ENCODE measurements around the gene HMBS. TPM values are rescaled to one million over a fixed set of nuclear protein-coding genes. Genes with fewer than 3 reads are reported as not detected.
A peak's percentile ranks its signal among the peaks of the same experiment; 100 is the strongest.
"Not testable (repeated sequence)": the region's sequence is repeated elsewhere in the genome, so short reads cannot be mapped to it uniquely, and the experiment has no call there.

The HMBS gene
- total RNA-seq, 1 donor from 2014 or later: 14.7 TPM

GRCh38 chr11:119095066-119095880, 10.6 kb downstream of the HMBS start:
- intact Hi-C loops (cut with DNase I): no loop called here
- DNase-seq (ENCODE audit: low spot score): peak; percentile 99

GRCh38 chr11:119099711-119100110, 15.0 kb downstream of the HMBS start:
- intact Hi-C loops (cut with DNase I): loop anchor here (2.0 kb wide), 1 partner anchor 15 kb away; the partner anchor contains the start of gene HMBS
- no peak for DNase-seq (ENCODE audit: low spot score)

GRCh38 chr11:119100246-119100970, 15.7 kb downstream of the HMBS start:
- DNase-seq (ENCODE audit: low spot score): no peak
- intact Hi-C loops (cut with DNase I): loop anchor here (2.0 kb wide), 1 partner anchor 16 kb away; the partner anchor contains the start of gene HMBS

- intact Hi-C loops (cut with DNase I): loop anchor here (2.0 kb wide), 1 partner anchor 16 kb away; the partner anchor contains the start of gene HMBS
- DNase-seq (ENCODE audit: low spot score): no peak
Observed at GRCh38 chr11:119100994-119101758, 16.5 kb downstream of the HMBS start.

GRCh38 chr11:119101759-119102423, 17.2 kb downstream of the HMBS start, which contains the start of gene DPAGT1:
Gene DPAGT1 (minus strand): TSS chr11:119101853. CDS start chr11:119101655, 198 bp downstream.
- DNase-seq (ENCODE audit: low spot score): peak; percentile 94
- intact Hi-C loops (cut with DNase I): loop anchor here (2.0 kb wide), 2 partner anchors 17 to 19 kb away; partner anchors contain the start of genes HINFP and HMBS

GRCh38 chr11:119103161-119103664, 18.5 kb downstream of the HMBS start:
- intact Hi-C loops (cut with DNase I): loop anchor here (2.0 kb wide), 1 partner anchor 18 kb away; the partner anchor contains the start of gene HINFP

GRCh38 chr11:119103793-119104192, 19.1 kb downstream of the HMBS start:
- intact Hi-C loops (cut with DNase I): loop anchor here (2.0 kb wide), 1 partner anchor 17 kb away; the partner anchor contains the start of gene HINFP
- DNase-seq (ENCODE audit: low spot score): no peak

More at GRCh38 chr11:119103161-119103664, 18.5 kb downstream of the HMBS start:
- not testable (repeated sequence) for DNase-seq (ENCODE audit: low spot score)

- DNase-seq (ENCODE audit: low spot score): peak; percentile 94
- intact Hi-C loops (cut with DNase I): no loop called here
Observed at GRCh38 chr11:119106564-119107537, 22.2 kb downstream of the HMBS start, which contains the start of gene C2CD2L. Gene C2CD2L (plus strand): TSS chr11:119107344. CDS start chr11:119107742, 398 bp downstream.

- intact Hi-C loops (cut with DNase I): no loop called here
Observed at GRCh38 chr11:119107538-119108145, 23.0 kb downstream of the HMBS start.

GRCh38 chr11:119108146-119108856, 23.6 kb downstream of the HMBS start:
- intact Hi-C loops (cut with DNase I): no loop called here
- DNase-seq (ENCODE audit: low spot score): no peak

More at GRCh38 chr11:119107538-119108145, 23.0 kb downstream of the HMBS start:
- no peak for DNase-seq (ENCODE audit: low spot score)

GRCh38 chr11:119108857-119109221, 24.2 kb downstream of the HMBS start:
- intact Hi-C loops (cut with DNase I): no loop called here
- no peak for DNase-seq (ENCODE audit: low spot score)

- intact Hi-C loops (cut with DNase I): no loop called here
- DNase-seq (ENCODE audit: low spot score): no peak
Observed at GRCh38 chr11:119109843-119110242, 25.2 kb downstream of the HMBS start.

- intact Hi-C loops (cut with DNase I): no loop called here
- DNase-seq (ENCODE audit: low spot score): no peak
Observed at GRCh38 chr11:119110439-119110838, 25.8 kb downstream of the HMBS start.

GRCh38 chr11:119111361-119111925, 26.8 kb downstream of the HMBS start:
- no peak for DNase-seq (ENCODE audit: low spot score)
- intact Hi-C loops (cut with DNase I): no loop called here

GRCh38 chr11:119112314-119113020, 27.8 kb downstream of the HMBS start:
- DNase-seq (ENCODE audit: low spot score): no peak
- intact Hi-C loops (cut with DNase I): no loop called here

Measured in cardiac septum (tissue), 1 donor.